Prostate gland (tissue), 2 donors: ENCODE data around the gene RENBP.

Source experiments
- CTCF ChIP-seq, 4 experiments: fragments of 200-600 bp in 2 of 4; fragments of 450-650 bp in 2 of 4; sonication (generic) in 2 of 4; IDR thresholded peaks; 1 replicate in 3 of 4; 2 replicates in 1 of 4; pipeline ENCODE4 v1.5.1; 2016 to 2019; ENCODE audit warnings: antibody characterized with exemption in 4 of 4, mild to moderate bottlenecking in 2 of 4, moderate library complexity in 2 of 4
- POLR2A ChIP-seq: fragments of 450-650 bp; IDR thresholded peaks from one replicate; pipeline ENCODE4 v1.6.1; 2016; ENCODE audit warnings: antibody characterized with exemption, mild to moderate bottlenecking
- POLR2AphosphoS5 ChIP-seq: sonication (generic); formaldehyde crosslinking; IDR thresholded peaks from one replicate; pipeline ENCODE4 v1.6.1; 2017; ENCODE audit warnings: antibody characterized with exemption

DNA sequence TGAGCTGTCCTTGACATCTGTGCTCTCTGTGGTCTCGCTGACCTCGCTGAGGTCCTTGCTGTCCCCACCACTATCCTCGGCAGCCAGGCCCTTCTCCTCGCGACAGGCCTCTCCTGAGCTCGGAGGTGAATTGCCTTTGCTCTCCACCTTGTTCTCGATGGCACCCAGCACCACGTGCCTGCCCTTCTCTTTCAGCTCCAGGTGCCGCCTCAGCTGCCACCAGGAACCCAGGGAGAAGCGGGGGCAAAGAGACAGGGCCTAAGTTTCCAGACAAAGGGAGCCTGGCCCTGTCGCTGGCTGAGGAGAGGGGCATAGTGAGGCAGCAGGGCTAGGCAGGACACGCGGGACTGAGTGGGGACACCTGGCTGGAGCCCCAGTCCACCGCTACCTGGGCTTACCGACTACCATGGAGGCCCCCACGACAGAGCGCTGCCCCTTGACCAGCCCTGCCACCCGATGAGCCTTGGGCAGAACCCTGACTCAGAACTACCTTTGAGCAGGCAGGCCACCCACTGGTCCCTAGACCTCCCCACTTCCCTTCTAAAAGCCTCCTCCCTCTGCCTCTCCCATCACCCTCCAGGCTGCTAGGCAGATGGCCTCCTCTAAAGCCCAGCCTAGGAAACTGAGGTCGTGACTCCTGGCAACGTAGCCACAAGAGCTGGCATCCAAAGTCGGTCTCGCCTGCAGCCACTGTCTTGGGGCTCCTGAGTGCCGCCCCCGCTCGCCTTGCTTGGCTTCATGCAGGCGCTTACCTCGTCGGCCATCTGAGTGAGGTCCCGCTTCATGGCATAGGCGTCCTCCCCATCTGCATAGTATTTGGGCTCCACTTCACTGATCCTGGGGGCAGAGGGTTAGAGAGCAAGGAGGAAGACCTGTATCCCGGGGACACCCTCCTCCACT, 14.2 kb downstream of the RENBP start:
- TF ChIP-seq POLR2A (no peak), CTCF (IDR thresholded peaks at IDR 0.05) (no peak), POLR2AphosphoS5 (no peak)
